HG02885 (cell line): ENCODE results near the gene CEBPE.

Experiments
- ATAC-seq: cut with Tn5 transposase; IDR thresholded peaks from one replicate; pipeline ENCODE4 v1.9.1; 2021; ENCODE audit warnings: mild to moderate bottlenecking; ENCODE audit not compliant: unreplicated experiment, poor library complexity

CEBPE gene

DNA sequence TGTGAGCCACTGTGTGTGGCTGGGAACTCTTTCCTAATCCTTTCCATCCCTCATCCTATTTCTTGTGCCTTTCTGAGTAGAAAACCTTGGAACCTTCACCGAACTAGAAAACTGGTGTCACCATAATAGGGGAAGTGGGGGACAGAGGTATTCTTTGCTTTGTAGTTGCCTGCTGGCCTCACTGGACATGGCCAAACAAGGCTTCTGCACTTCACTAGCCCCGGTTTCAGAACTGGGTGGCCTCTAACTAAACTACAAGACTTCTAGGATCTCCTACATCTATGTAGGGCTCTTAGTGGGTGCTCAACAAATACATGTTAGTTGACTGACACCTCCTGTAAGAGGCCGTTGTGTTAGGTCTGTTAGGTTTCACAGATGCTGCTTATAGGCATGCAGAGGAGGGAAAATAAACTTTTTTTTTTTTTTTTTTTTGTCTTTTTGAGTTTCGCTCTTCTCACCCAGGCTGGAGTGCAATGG, 13.7 kb downstream of the CEBPE start:
- no peak for ATAC-seq

- no peak for ATAC-seq
These were observed 14.3 kb downstream of the CEBPE start, which contains the start of gene CIROP for GRCh38 chr14:23104591-23105347. TSS of gene CIROP (minus strand) at chr14:23104989. CDS start at chr14:23104920, 69 bp downstream.

DNA sequence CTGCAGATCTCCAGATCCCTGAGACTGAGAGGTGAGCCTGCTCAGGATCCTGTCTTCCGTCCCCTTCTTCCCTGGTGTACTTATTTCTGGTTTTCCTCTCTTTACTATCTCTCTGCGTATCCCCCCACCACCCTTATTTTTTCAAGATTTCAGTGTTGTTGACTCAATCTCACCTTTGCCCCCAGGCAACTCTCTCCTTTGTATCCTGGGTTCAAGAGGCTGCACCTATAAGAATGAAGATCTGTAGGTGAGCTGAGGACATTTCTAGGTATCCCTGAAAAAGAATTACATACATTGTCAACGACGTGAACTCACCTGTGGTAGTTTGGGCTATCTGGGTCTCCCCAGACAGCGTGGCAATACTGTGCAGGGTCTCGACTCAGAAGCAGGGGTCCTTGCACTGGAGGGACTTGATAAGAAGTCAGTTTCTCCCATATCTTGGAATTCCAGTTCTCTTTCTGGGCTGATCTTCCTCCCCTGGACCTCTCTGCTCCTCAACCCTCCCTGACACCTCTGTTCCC, 14.9 kb downstream of the CEBPE start:
- no peak for ATAC-seq

- no peak for ATAC-seq
These were observed 15.5 kb downstream of the CEBPE start for GRCh38 chr14:23103581-23103980.

DNA sequence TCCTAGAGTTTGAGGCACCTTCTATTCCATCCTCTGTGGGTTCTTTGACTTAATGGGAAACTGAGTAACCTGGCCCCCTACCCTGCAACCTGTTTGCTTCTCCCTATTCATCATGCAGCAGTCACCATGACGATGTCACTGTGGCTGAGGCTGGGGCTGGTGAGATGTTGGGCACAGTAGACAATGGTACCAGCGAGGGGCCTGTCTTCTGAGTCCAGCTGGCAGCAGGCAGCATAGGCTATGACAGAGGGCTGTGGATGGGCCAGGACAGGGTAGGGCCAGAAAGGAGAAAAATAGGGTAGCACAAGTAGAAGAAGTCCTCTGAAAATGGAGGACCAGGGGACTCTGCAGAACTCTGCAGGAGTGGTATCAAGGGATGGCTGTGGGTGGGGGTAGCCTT, 16.3 kb downstream of the CEBPE start:
- no peak for ATAC-seq

DNA sequence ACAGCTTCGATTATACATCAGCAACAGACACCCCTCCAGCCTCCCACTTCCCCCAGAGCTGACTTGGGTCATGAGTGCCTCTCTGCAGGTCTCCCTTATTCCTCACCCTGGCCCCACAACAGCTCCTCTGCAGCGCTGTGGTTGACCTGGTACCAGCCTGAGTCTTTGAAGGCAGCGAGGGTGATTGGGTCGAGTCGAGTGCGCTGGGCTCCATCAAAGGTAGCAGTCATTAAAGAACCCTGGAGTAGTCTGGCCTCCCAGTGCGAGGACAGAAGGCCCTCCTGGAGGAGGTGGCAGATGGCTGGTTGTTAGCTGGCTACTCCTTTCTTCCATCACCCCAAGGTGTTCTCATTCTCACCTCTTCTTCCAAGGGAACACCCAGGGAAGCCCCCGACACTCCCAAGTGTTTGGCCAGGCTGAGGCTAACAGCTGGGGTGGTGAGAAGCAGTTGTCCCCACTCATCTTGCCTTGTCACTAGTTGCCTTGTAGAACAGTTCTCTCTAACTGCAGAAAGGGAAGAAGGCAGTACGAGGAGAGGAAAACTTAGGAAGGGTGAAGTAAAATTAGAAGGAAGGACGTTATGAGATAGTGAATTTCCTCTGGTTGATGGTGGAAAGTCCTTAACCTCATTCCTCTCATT, 16.9 kb downstream of the CEBPE start:
- no peak for ATAC-seq

GRCh38 chr14:23101213-23101970, 17.7 kb downstream of the CEBPE start:
- no peak for ATAC-seq

- ATAC-seq: no peak
These were observed 19.7 kb downstream of the CEBPE start for GRCh38 chr14:23099212-23099861.

DNA sequence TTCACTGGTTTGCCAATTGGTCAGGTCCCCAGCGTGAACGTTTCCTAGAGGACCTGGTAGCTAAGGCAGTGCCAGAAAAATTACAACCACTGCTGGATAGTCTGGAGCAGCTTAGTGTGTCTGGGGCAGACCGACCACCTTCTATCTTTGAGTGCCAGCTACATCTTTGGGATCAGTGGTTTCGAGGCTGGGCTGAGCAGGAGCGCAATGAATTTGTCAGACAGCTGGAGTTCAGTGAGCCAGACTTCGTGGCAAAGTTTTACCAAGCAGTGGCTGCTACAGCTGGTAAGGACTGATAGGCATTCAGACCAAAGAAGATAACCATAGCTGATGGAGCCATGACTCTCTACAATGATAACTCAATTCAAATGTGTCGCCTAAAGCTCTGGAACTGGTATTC, 21.3 kb downstream of the CEBPE start:
- no peak for ATAC-seq

- ATAC-seq: peak; percentile 91
These were observed 23.6 kb downstream of the CEBPE start, which contains the start of gene C14orf119 for GRCh38 chr14:23095196-23096108. TSS of gene C14orf119 (plus strand) at chr14:23095505. CDS start at chr14:23097659, 2,154 bp downstream.

GRCh38 chr14:23094666-23095195, 24.3 kb downstream of the CEBPE start, which contains the start of gene ACIN1:
TSS of gene ACIN1 (minus strand) at chr14:23095136. CDS start at chr14:23095112, 24 bp downstream.
- ATAC-seq: peak; percentile 35

- no peak for ATAC-seq
These were observed 24.9 kb downstream of the CEBPE start for GRCh38 chr14:23093991-23094665.

- ATAC-seq: no peak
These were observed 25.5 kb downstream of the CEBPE start for GRCh38 chr14:23093526-23093925.

GRCh38 chr14:23093104-23093503, 26.0 kb downstream of the CEBPE start:
- no peak for ATAC-seq

- ATAC-seq: no peak
These were observed 27.5 kb downstream of the CEBPE start for GRCh38 chr14:23091294-23092225.

GRCh38 chr14:23090254-23090636, 28.8 kb downstream of the CEBPE start:
- no peak for ATAC-seq
